Panc1 (cell line): ENCODE measurements around the gene SH3BP5L. TPM values are rescaled to one million over a fixed set of nuclear protein-coding genes. Genes with fewer than 3 reads are reported as not detected.
A peak's percentile ranks its signal among the peaks of the same experiment; 100 is the strongest.

Source experiments
- ATAC-seq: fragments of 200-7000 bp; cut with Tn5 transposase; 2 replicates; pipeline ENCODE4 v1.9.1; 2020; ENCODE audit warnings: mild to moderate bottlenecking, moderate library complexity
- BruUV-seq: library from RNA; stranded (reverse); fragments of 400-500 nt; replicated peaks from 2 replicates; lab custom pipeline; 2021; lab: Mats Ljungman, UMichigan
- CTCF ChIA-PET: fragments of 300-600 bp; sonication (Branson Sonifier 250); formaldehyde crosslinking; loops from one replicate; lab custom pipeline; 2022; ENCODE audit warnings: antibody characterized with exemption; lab: Charles Lee
- POLR2A ChIA-PET: fragments of 300-600 bp; sonication (Branson Sonifier 250); formaldehyde crosslinking; loops from one replicate; lab custom pipeline; 2022; ENCODE audit warnings: antibody characterized with exemption; lab: Charles Lee
- DNase-seq: peaks from one replicate; pipeline ENCODE4 v3.0.0-alpha.2; 2010; ENCODE audit warnings: low read depth, low spot score
- H3K27ac ChIP-seq: 2 replicates; pipeline ENCODE4 v1.5.1; 2011; ENCODE audit warnings: mild to moderate bottlenecking, low read length, inconsistent platforms
- H3K27me3 ChIP-seq: fragments of 200-500 bp; sonication (Bioruptor generic); 2 replicates; pipeline ENCODE4 v1.6.0; 2014; ENCODE audit warnings: low read length, inconsistent platforms; ENCODE audit not compliant: control insufficient read depth, insufficient read depth
- H3K36me3 ChIP-seq: fragments of 200-500 bp; sonication (Bioruptor generic); 2 replicates; pipeline ENCODE4 v1.5.1; 2014; ENCODE audit warnings: inconsistent platforms, mild to moderate bottlenecking, low read length, moderate library complexity; ENCODE audit not compliant: control insufficient read depth, insufficient read depth
- H3K4me1 ChIP-seq: 2 replicates; pipeline ENCODE4 v1.5.1; 2011; ENCODE audit warnings: inconsistent platforms, mild to moderate bottlenecking, low read length, moderate library complexity; ENCODE audit not compliant: control insufficient read depth, insufficient read depth
- H3K4me3 ChIP-seq, 2 experiments: 2 replicates each; pipeline ENCODE4 v1.5.1; 2011 to 2012; ENCODE audit warnings: low read depth in 2 of 2, low read length in 2 of 2, mild to moderate bottlenecking in 2 of 2, inconsistent platforms in 1 of 2, moderate library complexity in 1 of 2
- H3K9me3 ChIP-seq: fragments of 200-500 bp; sonication (Bioruptor generic); 2 replicates; pipeline ENCODE4 v1.5.1; 2014; ENCODE audit warnings: low read depth, mild to moderate bottlenecking, inconsistent platforms, low read length, moderate library complexity; ENCODE audit not compliant: control insufficient read depth, insufficient read depth
- CTCF ChIP-seq: fragments of 450-650 bp; IDR thresholded peaks from 2 replicates; pipeline ENCODE4 v1.5.1; 2017; ENCODE audit warnings: mild to moderate bottlenecking
- POLR2AphosphoS5 ChIP-seq: IDR thresholded peaks from 2 replicates; pipeline ENCODE4 v1.6.1; 2012; ENCODE audit warnings: mild to moderate bottlenecking, low read depth, low read length, moderate library complexity
- REST ChIP-seq, 2 experiments: IDR thresholded peaks; 2 replicates each; pipeline ENCODE4 v1.6.1; 2011 to 2012; ENCODE audit warnings: low read depth in 2 of 2, control low read depth in 1 of 2, low read length in 1 of 2, mild to moderate bottlenecking in 1 of 2, moderate library complexity in 1 of 2; ENCODE audit not compliant: insufficient read depth in 1 of 2
- SIN3A ChIP-seq: IDR thresholded peaks from 2 replicates; pipeline ENCODE4 v1.6.1; 2012; ENCODE audit warnings: low read depth, mild to moderate bottlenecking, low read length, moderate library complexity, borderline replicate concordance; ENCODE audit not compliant: insufficient read depth
- TCF7L2 ChIP-seq: IDR thresholded peaks from 2 replicates; pipeline ENCODE4 v1.6.1; 2011; ENCODE audit warnings: mild to moderate bottlenecking, low read depth, low read length, inconsistent platforms
- in situ Hi-C: cut with HindIII; loops from 2 replicates; pipeline ENCODE4 v1.10.0; 2016; ENCODE audit warnings: low sequenced_read_pairs, low pct_unique_long_range_greater_than_20kb
- intact Hi-C: fragments of 100-400 bp; cut with micrococcal nuclease; formaldehyde crosslinking; loops from one replicate; pipeline ENCODE4 v1.10.0; 2022; ENCODE audit not compliant: unreplicated experiment
- total RNA-seq: library from RNA; stranded (reverse); gene quantifications from one replicate; pipeline ENCODE4 v1.2.1, GENCODE V29; 2021; ENCODE audit not compliant: unreplicated experiment

The SH3BP5L gene
- total RNA-seq, 1 experiment from 2014 or later = 23.9 TPM

- H3K9me3 ChIP-seq = no peaks in the 10 kb centered on the region
- H3K4me3 ChIP-seq = no peak overlapping the region
- peak; percentile 42 for DNase-seq
- CTCF ChIA-PET = interaction anchor here (0.9 to 1.5 kb wide), 4 partner anchors 19 to 111 kb away, joined by 3 to 5 read pairs (median 4); partner anchors contain the start of gene SH3BP5L
- no peaks in the 10 kb centered on the region for H3K27me3 ChIP-seq
- no peak for TF ChIP-seq REST (IDR thresholded peaks at IDR 0.05; ENCODE audit: insufficient read depth in 1 of 2, low read depth in 2 of 2, low read length in 1 of 2)
- TF ChIP-seq CTCF = peak; percentile 90
- TF ChIP-seq POLR2AphosphoS5 = no peak
- no peak for TF ChIP-seq SIN3A
- no peak for TF ChIP-seq TCF7L2
- no peaks in the 10 kb centered on the region for H3K4me1 ChIP-seq
- peak; percentile 94 for ATAC-seq
- no peaks in the 10 kb centered on the region for H3K36me3 ChIP-seq
- H3K27ac ChIP-seq = no peak overlapping the region
- in situ Hi-C loops (no loop called here), intact Hi-C loops (loop anchor here (1.0 to 2.0 kb wide), 2 partner anchors 104 to 185 kb away; partner anchors contain the start of gene OR14I1)
- POLR2A ChIA-PET = no interaction called here
- no TSS peak for BruUV-seq
These were observed 18.5 kb downstream of the SH3BP5L start for GRCh38 chr1:248807067-248807737.

DNA sequence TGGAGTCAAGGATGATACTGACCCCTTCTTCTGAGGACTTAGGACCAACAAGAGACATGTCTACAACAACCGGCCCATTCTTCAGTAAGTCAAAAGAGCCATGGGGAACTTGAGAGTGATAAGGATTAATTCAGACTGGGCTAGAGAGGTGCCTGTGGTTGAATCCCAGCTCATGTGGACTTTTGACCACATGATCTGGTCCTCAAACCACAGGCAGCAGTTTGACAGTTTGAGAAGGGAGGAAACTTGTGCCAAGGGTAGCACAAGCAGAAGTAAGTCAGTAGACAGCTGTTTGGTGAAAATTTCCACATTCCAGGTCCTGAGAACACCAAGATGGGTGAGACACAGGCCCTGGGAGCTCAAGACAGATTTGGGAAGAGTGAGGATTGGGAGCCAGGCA lies 19.8 kb downstream of the SH3BP5L start:
- H3K27ac ChIP-seq = no peak overlapping the region
- no peaks in the 10 kb centered on the region for H3K36me3 ChIP-seq
- intact Hi-C loops (loop anchor here (2.0 kb wide), 1 partner anchor 103 kb away; the partner anchor contains the start of gene OR14I1), in situ Hi-C loops (no loop called here)
- H3K9me3 ChIP-seq = no peaks in the 10 kb centered on the region
- no peak for ATAC-seq
- CTCF ChIA-PET = interaction anchor here (0.6 to 1.5 kb wide), 3 partner anchors 13 to 109 kb away, joined by 3 to 5 read pairs (median 3); no protein-coding TSS in a partner anchor
- H3K4me1 ChIP-seq = no peaks in the 10 kb centered on the region
- no peak overlapping the region for H3K4me3 ChIP-seq
- no peak for DNase-seq
- BruUV-seq = no TSS peak
- TF ChIP-seq CTCF = no peak
- TF ChIP-seq POLR2AphosphoS5 = no peak
- POLR2A ChIA-PET = no interaction called here
- H3K27me3 ChIP-seq = no peaks in the 10 kb centered on the region
